HG03064 (cell line): ENCODE results near the gene SNF8.

Experiments
- ATAC-seq: cut with Tn5 transposase; IDR thresholded peaks from one replicate; pipeline ENCODE4 v1.9.1; 2021; ENCODE audit warnings: low read depth; ENCODE audit not compliant: unreplicated experiment

SNF8 gene

GRCh38 chr17:48930435-48930873 lies 14.2 kb downstream of the SNF8 start:
- ATAC-seq, result no peak

- ATAC-seq, result no peak
These were observed 14.9 kb downstream of the SNF8 start for GRCh38 chr17:48929812-48930165.

- no peak for ATAC-seq
These were observed 15.5 kb downstream of the SNF8 start for GRCh38 chr17:48928876-48929811.

- no peak for ATAC-seq
These were observed 16.5 kb downstream of the SNF8 start for GRCh38 chr17:48927978-48928745.

GRCh38 chr17:48925991-48926342 lies 18.7 kb downstream of the SNF8 start:
- no peak for ATAC-seq

GRCh38 chr17:48925251-48925990 lies 19.2 kb downstream of the SNF8 start:
- ATAC-seq, result no peak

GRCh38 chr17:48915459-48916282 lies 29.0 kb downstream of the SNF8 start:
- peak; percentile 77 for ATAC-seq

GRCh38 chr17:48912476-48912875 lies 32.2 kb downstream of the SNF8 start:
- ATAC-seq, result no peak

GRCh38 chr17:48910370-48910769 lies 34.3 kb downstream of the SNF8 start:
- no peak for ATAC-seq

- ATAC-seq, result no peak
These were observed 34.9 kb downstream of the SNF8 start for GRCh38 chr17:48909783-48910182.

- peak; percentile 40 for ATAC-seq
These were observed 35.7 kb downstream of the SNF8 start for GRCh38 chr17:48908853-48909394.

- ATAC-seq, result peak; percentile 72
These were observed 36.4 kb downstream of the SNF8 start, which contains the start of gene UBE2Z for GRCh38 chr17:48908047-48908843. UBE2Z (plus strand) TSS chr17:48908407; CDS start chr17:48908504, 97 bp downstream.

- no peak for ATAC-seq
These were observed 37.0 kb downstream of the SNF8 start for GRCh38 chr17:48907713-48908046.

GRCh38 chr17:48905987-48906515 lies 38.6 kb downstream of the SNF8 start:
- ATAC-seq, result no peak

- ATAC-seq, result no peak
These were observed 40.2 kb downstream of the SNF8 start for GRCh38 chr17:48904428-48904827.

- ATAC-seq, result no peak
These were observed 41.2 kb downstream of the SNF8 start for GRCh38 chr17:48903401-48903800.

GRCh38 chr17:48901241-48901640 lies 43.4 kb downstream of the SNF8 start:
- ATAC-seq, result no peak

- ATAC-seq, result no peak
These were observed 49.8 kb downstream of the SNF8 start for GRCh38 chr17:48894886-48895285.
